Endothelial cell of umbilical vein (primary cell): ENCODE measurements around the gene TOMM6. TPM values are rescaled to one million over a fixed set of nuclear protein-coding genes. Genes with fewer than 3 reads are reported as not detected.

Experiments used
- BruUV-seq: library from RNA; stranded (reverse); fragments of 400-500 nt; replicated peaks from 2 replicates; lab custom pipeline; 2021; lab: Mats Ljungman, UMichigan
- CTCF ChIA-PET: fragments of 300-600, 350-600 bp; sonication (Branson Sonifier 250); formaldehyde crosslinking; loops from one replicate; lab custom pipeline; 2021; ENCODE audit warnings: antibody characterized with exemption, inconsistent platforms; lab: Charles Lee
- POLR2A ChIA-PET: fragments of 300-600, 350-600 bp; sonication (Branson Sonifier 250); formaldehyde crosslinking; loops from one replicate; lab custom pipeline; 2021; ENCODE audit warnings: antibody characterized with exemption, inconsistent platforms; lab: Charles Lee
- DNase-seq: peaks from one replicate; pipeline ENCODE4 v3.0.0-alpha.2; 2011; ENCODE audit warnings: low read depth, low spot score
- FAIRE-seq: peaks from 2 replicates; lab custom pipeline; 2011; peaks lifted over from hg19 to GRCh38; lab: Jason Lieb, UNC
- H2AFZ ChIP-seq: 2 replicates; pipeline ENCODE4 v1.6.0; 2012; ENCODE audit warnings: low read depth, low read length, control low read depth, inconsistent platforms
- H3K27ac ChIP-seq: 2 replicates; pipeline ENCODE4 v1.5.1; 2011; ENCODE audit warnings: low read depth, mild to moderate bottlenecking, control low read depth, low read length, moderate library complexity; ENCODE audit not compliant: insufficient read depth
- H3K27me3 ChIP-seq, 2 experiments: 2 replicates each; pipeline versions ENCODE4 v1.6.0 to v1.6.1; 2011; ENCODE audit warnings: low read length in 2 of 2, mixed read lengths in 1 of 2; ENCODE audit not compliant: control insufficient read depth in 2 of 2, insufficient read depth in 2 of 2
- H3K36me3 ChIP-seq, 2 experiments: 2 replicates in 1 of 2; 3 replicates in 1 of 2; pipeline ENCODE4 v1.5.1; 2011; ENCODE audit warnings: low read length in 2 of 2, mild to moderate bottlenecking in 1 of 2, moderate library complexity in 1 of 2; ENCODE audit not compliant: control insufficient read depth in 2 of 2, insufficient read depth in 2 of 2; ENCODE audit errors: extremely low read depth in 1 of 2
- H3K4me1 ChIP-seq: 3 replicates; pipeline ENCODE4 v1.5.1; 2011; ENCODE audit warnings: mild to moderate bottlenecking, low read length; ENCODE audit not compliant: control insufficient read depth, insufficient read depth; ENCODE audit errors: extremely low read depth
- H3K4me2 ChIP-seq: 2 replicates; pipeline ENCODE4 v1.6.1; 2011; ENCODE audit warnings: low read length, control low read depth, mixed read lengths; ENCODE audit not compliant: insufficient read depth
- H3K4me3 ChIP-seq, 3 experiments: fragments of 200-600 bp in 1 of 3; sonication (generic), shearing (Covaris generic) in 1 of 3; replicated peaks in 1 of 3; 2 replicates each; pipeline ENCODE4 v1.5.1; 2011 to 2016; ENCODE audit warnings: control low read depth in 3 of 3, low read length in 3 of 3, mild to moderate bottlenecking in 2 of 3, inconsistent platforms in 1 of 3, low read depth in 1 of 3, moderate library complexity in 1 of 3; ENCODE audit not compliant: insufficient read depth in 1 of 3
- H3K79me2 ChIP-seq: 2 replicates; pipeline ENCODE4 v1.6.0; 2012; ENCODE audit warnings: low read length, inconsistent platforms; ENCODE audit not compliant: control insufficient read depth, insufficient read depth
- H3K9ac ChIP-seq: replicated peaks from 2 replicates; pipeline ENCODE3; 2011; ENCODE audit warnings: low read length, control low read depth; ENCODE audit not compliant: insufficient read depth; ENCODE audit errors: extremely low read depth
- H3K9me1 ChIP-seq: replicated peaks from 3 replicates; pipeline ENCODE4 v1.6.0; 2011; ENCODE audit warnings: mild to moderate bottlenecking, low read length; ENCODE audit not compliant: control insufficient read depth, insufficient read depth; ENCODE audit errors: extremely low read depth
- H3K9me3 ChIP-seq: replicated peaks from 2 replicates; pipeline ENCODE4 v1.5.1; 2012; ENCODE audit warnings: low read length, inconsistent platforms; ENCODE audit not compliant: control insufficient read depth, insufficient read depth
- H4K20me1 ChIP-seq: replicated peaks from 2 replicates; pipeline ENCODE3; 2011; ENCODE audit warnings: mild to moderate bottlenecking, low read length; ENCODE audit not compliant: control insufficient read depth, insufficient read depth; ENCODE audit errors: extremely low read depth
- EZH2 ChIP-seq: IDR thresholded peaks from 2 replicates; pipeline ENCODE4 v1.6.1; 2012; ENCODE audit warnings: borderline replicate concordance, low read depth, mild to moderate bottlenecking, moderate library complexity, low read length, inconsistent platforms; ENCODE audit not compliant: severe bottlenecking
- FOS ChIP-seq: IDR thresholded peaks from 2 replicates; pipeline ENCODE4 v1.6.1; 2011; ENCODE audit warnings: mild to moderate bottlenecking, low read length, moderate library complexity, borderline replicate concordance; ENCODE audit not compliant: insufficient read depth
- GATA2 ChIP-seq: IDR thresholded peaks from 2 replicates; pipeline ENCODE4 v1.7.0; 2011; ENCODE audit warnings: low read depth, mild to moderate bottlenecking, moderate library complexity, mixed read lengths, low read length; ENCODE audit not compliant: insufficient read length, insufficient read depth
- JUN ChIP-seq: IDR thresholded peaks from 2 replicates; pipeline ENCODE4 v1.6.1; 2011; ENCODE audit warnings: borderline replicate concordance, low read depth; ENCODE audit not compliant: insufficient read length, insufficient read depth
- MYC ChIP-seq: IDR thresholded peaks from one replicate; pipeline ENCODE4 v1.6.1; 2011; ENCODE audit warnings: mild to moderate bottlenecking, low read depth, low read length
- POLR2A ChIP-seq: IDR thresholded peaks from 2 replicates; pipeline ENCODE4 v1.6.1; 2012; ENCODE audit warnings: low read depth, mild to moderate bottlenecking, control low read depth, low read length
- POLR2AphosphoS5 ChIP-seq: IDR thresholded peaks from 2 replicates; pipeline ENCODE4 v1.6.1; 2012; ENCODE audit warnings: low read depth, mild to moderate bottlenecking, control low read depth, low read length, moderate library complexity; ENCODE audit not compliant: insufficient read depth
- dilution Hi-C: fragments of 300-500 bp; cut with MboI; formaldehyde crosslinking; loops from one replicate; pipeline ENCODE4 v1.15.0; 2019; ENCODE audit warnings: low sequenced_read_pairs; ENCODE audit not compliant: extremely low pct_ligation_motif_present
- intact Hi-C: fragments of 100-400 bp; cut with micrococcal nuclease; formaldehyde crosslinking; loops from one replicate; pipeline ENCODE4 v1.10.0; 2022
- polyA plus RNA-seq, 4 experiments: library from polyadenylated mRNA; depleted of rRNA in 3 of 4; stranded (reverse) in 3 of 4; unstranded in 1 of 4; fragments of >200 nt; gene quantifications; 2 replicates each; pipeline versions ENCODE4 v1.2.1 to v1.2.3, GENCODE V29; 2011 to 2012; ENCODE audit warnings: missing spikeins in 1 of 4
- total RNA-seq: library from RNA; stranded (reverse); gene quantifications from 2 replicates; pipeline ENCODE4 v1.2.3, GENCODE V29; 2021
- TF ChIP-seq, protein P1 (sequence below), 2 donors: IDR thresholded peaks; 1 replicate in 1 of 2; 2 replicates in 1 of 2; pipeline ENCODE4 v1.5.1; 2011; ENCODE audit warnings: low read length in 2 of 2, mild to moderate bottlenecking in 2 of 2, moderate library complexity in 2 of 2, control low read depth in 1 of 2, inconsistent platforms in 1 of 2, low read depth in 1 of 2; ENCODE audit not compliant: insufficient read depth in 1 of 2; ENCODE audit errors: extremely low read depth in 1 of 2
- TF ChIP-seq, protein P2 (sequence below): IDR thresholded peaks from 2 replicates; pipeline ENCODE4 v1.6.1; 2011; ENCODE audit not compliant: insufficient read depth, insufficient read length

The TOMM6 gene
- total and polyA plus RNA-seq, 2 donors (not counting 3 experiments of a cell fraction or from before 2014, with no cell fraction given): 233 to 527 TPM

GRCh38 chr6:41785689-41786450, 1.6 kb upstream of the TOMM6 start:
- H3K9ac ChIP-seq: no peak overlapping the region
- no peaks in the 10 kb centered on the region for H3K9me1 ChIP-seq
- no TSS peak for BruUV-seq
- ChIA-PET CTCF (interaction anchor here (0.9 to 4.5 kb wide), 21 partner anchors 11 to 418 kb away, joined by 3 to 78 read pairs (median 6); partner anchors contain the start of genes BYSL, CCND3, MED20 and TAF8), POLR2A (interaction anchor here (0.6 to 2.4 kb wide), 2 partner anchors 135 to 996 kb away, joined by 5 to 7 read pairs; partner anchors contain the start of genes BICRAL, BYSL and MED20)
- H3K36me3 ChIP-seq: peaks cover 5 to 6% of the 10 kb centered on the region in 2 experiments
- peaks cover 17% of the 10 kb centered on the region for H3K79me2 ChIP-seq
- H2AFZ ChIP-seq: peak overlapping the region; percentile 51
- no peaks in the 10 kb centered on the region for H3K27me3 ChIP-seq
- H3K4me2 ChIP-seq: peak overlapping the region; percentile 80
- FAIRE-seq: no peak
- H3K4me1 ChIP-seq: peaks cover 18% of the 10 kb centered on the region
- no peak for DNase-seq
- no peaks in the 10 kb centered on the region for H4K20me1 ChIP-seq
- TF ChIP-seq, protein P1, sequence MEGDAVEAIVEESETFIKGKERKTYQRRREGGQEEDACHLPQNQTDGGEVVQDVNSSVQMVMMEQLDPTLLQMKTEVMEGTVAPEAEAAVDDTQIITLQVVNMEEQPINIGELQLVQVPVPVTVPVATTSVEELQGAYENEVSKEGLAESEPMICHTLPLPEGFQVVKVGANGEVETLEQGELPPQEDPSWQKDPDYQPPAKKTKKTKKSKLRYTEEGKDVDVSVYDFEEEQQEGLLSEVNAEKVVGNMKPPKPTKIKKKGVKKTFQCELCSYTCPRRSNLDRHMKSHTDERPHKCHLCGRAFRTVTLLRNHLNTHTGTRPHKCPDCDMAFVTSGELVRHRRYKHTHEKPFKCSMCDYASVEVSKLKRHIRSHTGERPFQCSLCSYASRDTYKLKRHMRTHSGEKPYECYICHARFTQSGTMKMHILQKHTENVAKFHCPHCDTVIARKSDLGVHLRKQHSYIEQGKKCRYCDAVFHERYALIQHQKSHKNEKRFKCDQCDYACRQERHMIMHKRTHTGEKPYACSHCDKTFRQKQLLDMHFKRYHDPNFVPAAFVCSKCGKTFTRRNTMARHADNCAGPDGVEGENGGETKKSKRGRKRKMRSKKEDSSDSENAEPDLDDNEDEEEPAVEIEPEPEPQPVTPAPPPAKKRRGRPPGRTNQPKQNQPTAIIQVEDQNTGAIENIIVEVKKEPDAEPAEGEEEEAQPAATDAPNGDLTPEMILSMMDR (IDR thresholded peaks at IDR 0.05; ENCODE audit: extremely low read depth in 1 of 2, insufficient read depth in 1 of 2, low read depth in 1 of 2, low read length in 2 of 2): no peak
- TF ChIP-seq EZH2 (no peak), GATA2 (no peak), MYC (no peak), FOS (no peak), POLR2AphosphoS5 (no peak), POLR2A (no peak), JUN (no peak)
- TF ChIP-seq, protein P2, sequence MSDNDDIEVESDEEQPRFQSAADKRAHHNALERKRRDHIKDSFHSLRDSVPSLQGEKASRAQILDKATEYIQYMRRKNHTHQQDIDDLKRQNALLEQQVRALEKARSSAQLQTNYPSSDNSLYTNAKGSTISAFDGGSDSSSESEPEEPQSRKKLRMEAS: no peak
- intact Hi-C loops: loop anchor here (2.0 kb wide), 2 partner anchors 51 to 777 kb away; partner anchors contain the start of gene TFEB
- H3K9me3 ChIP-seq: no peaks in the 10 kb centered on the region
- H3K27ac ChIP-seq: no peak overlapping the region
- peak overlapping the region; percentile 11 to 94 (median 27) for H3K4me3 ChIP-seq
- dilution Hi-C loops: no loop called here
